Prostate gland (tissue), 2 donors: Measurements from ENCODE around the gene CKMT2.

Source experiments
- POLR2AphosphoS5 ChIP-seq: sonication (generic); formaldehyde crosslinking; IDR thresholded peaks from one replicate; pipeline ENCODE4 v1.6.1; 2017; ENCODE audit warnings: antibody characterized with exemption
- TF ChIP-seq, protein P1 (sequence below), 4 experiments: fragments of 200-600 bp in 2 of 4; fragments of 450-650 bp in 2 of 4; sonication (generic) in 2 of 4; IDR thresholded peaks; 1 replicate in 3 of 4; 2 replicates in 1 of 4; pipeline ENCODE4 v1.5.1; 2016 to 2019; ENCODE audit warnings: antibody characterized with exemption in 4 of 4, mild to moderate bottlenecking in 2 of 4, moderate library complexity in 2 of 4

DNA sequence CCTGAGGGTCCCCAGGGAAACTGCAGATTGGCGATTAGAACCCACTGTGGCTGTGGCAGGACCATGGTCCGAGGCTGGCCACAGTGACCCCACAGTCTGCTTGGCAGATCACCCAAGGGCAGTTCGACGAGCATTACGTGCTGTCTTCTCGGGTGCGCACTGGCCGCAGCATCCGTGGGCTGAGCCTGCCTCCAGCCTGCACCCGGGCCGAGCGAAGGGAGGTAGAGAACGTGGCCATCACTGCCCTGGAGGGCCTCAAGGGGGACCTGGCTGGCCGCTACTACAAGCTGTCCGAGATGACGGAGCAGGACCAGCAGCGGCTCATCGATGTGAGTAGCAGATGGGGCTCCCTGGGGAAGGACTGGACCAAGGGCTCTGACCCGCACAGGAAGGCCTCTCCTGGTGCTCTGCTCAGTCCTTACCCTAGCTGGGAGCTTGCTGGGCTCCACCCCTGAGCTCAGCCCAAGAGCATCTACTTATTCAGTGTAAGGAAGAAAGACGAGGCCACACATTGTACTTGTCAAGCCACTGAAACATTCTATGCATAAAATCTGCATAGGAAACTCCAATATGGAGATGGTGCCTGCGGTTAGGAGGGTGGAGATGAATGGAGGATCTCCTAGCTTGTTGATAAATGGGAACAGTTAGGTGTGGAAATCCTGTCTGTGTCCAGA lies 21.9 kb downstream of the CKMT2 start:
- TF ChIP-seq, protein P1, sequence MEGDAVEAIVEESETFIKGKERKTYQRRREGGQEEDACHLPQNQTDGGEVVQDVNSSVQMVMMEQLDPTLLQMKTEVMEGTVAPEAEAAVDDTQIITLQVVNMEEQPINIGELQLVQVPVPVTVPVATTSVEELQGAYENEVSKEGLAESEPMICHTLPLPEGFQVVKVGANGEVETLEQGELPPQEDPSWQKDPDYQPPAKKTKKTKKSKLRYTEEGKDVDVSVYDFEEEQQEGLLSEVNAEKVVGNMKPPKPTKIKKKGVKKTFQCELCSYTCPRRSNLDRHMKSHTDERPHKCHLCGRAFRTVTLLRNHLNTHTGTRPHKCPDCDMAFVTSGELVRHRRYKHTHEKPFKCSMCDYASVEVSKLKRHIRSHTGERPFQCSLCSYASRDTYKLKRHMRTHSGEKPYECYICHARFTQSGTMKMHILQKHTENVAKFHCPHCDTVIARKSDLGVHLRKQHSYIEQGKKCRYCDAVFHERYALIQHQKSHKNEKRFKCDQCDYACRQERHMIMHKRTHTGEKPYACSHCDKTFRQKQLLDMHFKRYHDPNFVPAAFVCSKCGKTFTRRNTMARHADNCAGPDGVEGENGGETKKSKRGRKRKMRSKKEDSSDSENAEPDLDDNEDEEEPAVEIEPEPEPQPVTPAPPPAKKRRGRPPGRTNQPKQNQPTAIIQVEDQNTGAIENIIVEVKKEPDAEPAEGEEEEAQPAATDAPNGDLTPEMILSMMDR (IDR thresholded peaks at IDR 0.05) = no peak
- no peak for TF ChIP-seq POLR2AphosphoS5
